ENCODE data around the gene HAUS7.

HAUS7 gene

GRCh38 chrX:153449368-153450113 is 20.8 kb downstream of the HAUS7 start:
- no peak for FAIRE-seq
- DNase-seq (ENCODE audit: insufficient read length) = no peak
- TF ChIP-seq POLR2A (IDR thresholded peaks at IDR 0.05; ENCODE audit: low read depth, low read length) (no peak), POLR2AphosphoS5 (IDR thresholded peaks at IDR 0.05; ENCODE audit: low read depth, low read length) (no peak), TAF1 (IDR thresholded peaks at IDR 0.05; ENCODE audit: borderline replicate concordance, low read depth, low read length) (no peak)

- no peak for FAIRE-seq
- no peak for DNase-seq (ENCODE audit: insufficient read length)
- no peak for TF ChIP-seq POLR2AphosphoS5 (IDR thresholded peaks at IDR 0.05; ENCODE audit: low read depth, low read length)
- TF ChIP-seq TAF1 (IDR thresholded peaks at IDR 0.05; ENCODE audit: borderline replicate concordance, low read depth, low read length) = no peak
- TF ChIP-seq POLR2A (IDR thresholded peaks at IDR 0.05; ENCODE audit: low read depth, low read length) = no peak
Measured at GRCh38 chrX:153448556-153449367, 21.6 kb downstream of the HAUS7 start.

GRCh38 chrX:153447581-153447960 is 22.8 kb downstream of the HAUS7 start:
- TF ChIP-seq TAF1 (IDR thresholded peaks at IDR 0.05; ENCODE audit: borderline replicate concordance, low read depth, low read length) (no peak), POLR2AphosphoS5 (IDR thresholded peaks at IDR 0.05; ENCODE audit: low read depth, low read length) (no peak), POLR2A (IDR thresholded peaks at IDR 0.05; ENCODE audit: low read depth, low read length) (no peak)
- no peak for FAIRE-seq

GRCh38 chrX:153446950-153447580 is 23.3 kb downstream of the HAUS7 start:
- TF ChIP-seq TAF1 (IDR thresholded peaks at IDR 0.05; ENCODE audit: borderline replicate concordance, low read depth, low read length) (no peak), POLR2A (IDR thresholded peaks at IDR 0.05; ENCODE audit: low read depth, low read length) (no peak), POLR2AphosphoS5 (IDR thresholded peaks at IDR 0.05; ENCODE audit: low read depth, low read length) (no peak)
- FAIRE-seq = no peak

More at GRCh38 chrX:153447581-153447960, 22.8 kb downstream of the HAUS7 start:
- no peak for DNase-seq (ENCODE audit: insufficient read length)

GRCh38 chrX:153446636-153446936 is 23.8 kb downstream of the HAUS7 start:
- no peak for FAIRE-seq
- TF ChIP-seq POLR2A (IDR thresholded peaks at IDR 0.05; ENCODE audit: low read depth, low read length) = no peak
- no peak for TF ChIP-seq TAF1 (IDR thresholded peaks at IDR 0.05; ENCODE audit: borderline replicate concordance, low read depth, low read length)
- no peak for TF ChIP-seq POLR2AphosphoS5 (IDR thresholded peaks at IDR 0.05; ENCODE audit: low read depth, low read length)

More at GRCh38 chrX:153446950-153447580, 23.3 kb downstream of the HAUS7 start:
- DNase-seq (ENCODE audit: insufficient read length) = no peak

GRCh38 chrX:153445856-153446635 is 24.3 kb downstream of the HAUS7 start, which contains the start of gene TREX2:
TREX2 (minus strand) TSS chrX:153446056; CDS start chrX:153445430, 626 bp downstream.
- TF ChIP-seq TAF1 (IDR thresholded peaks at IDR 0.05; ENCODE audit: borderline replicate concordance, low read depth, low read length) (no peak), POLR2AphosphoS5 (IDR thresholded peaks at IDR 0.05; ENCODE audit: low read depth, low read length) (no peak), POLR2A (IDR thresholded peaks at IDR 0.05; ENCODE audit: low read depth, low read length) (no peak)
- FAIRE-seq (no peak), DNase-seq (ENCODE audit: insufficient read length) (no peak)

More at GRCh38 chrX:153446636-153446936, 23.8 kb downstream of the HAUS7 start:
- DNase-seq (ENCODE audit: insufficient read length) = no peak

GRCh38 chrX:153445106-153445855 is 25.1 kb downstream of the HAUS7 start:
- no peak for FAIRE-seq
- DNase-seq (ENCODE audit: insufficient read length) = no peak
- TF ChIP-seq TAF1 (IDR thresholded peaks at IDR 0.05; ENCODE audit: borderline replicate concordance, low read depth, low read length) (no peak), POLR2AphosphoS5 (IDR thresholded peaks at IDR 0.05; ENCODE audit: low read depth, low read length) (no peak)

GRCh38 chrX:153444333-153445011 is 25.9 kb downstream of the HAUS7 start:
- DNase-seq (ENCODE audit: insufficient read length) = no peak
- TF ChIP-seq POLR2AphosphoS5 (IDR thresholded peaks at IDR 0.05; ENCODE audit: low read depth, low read length) (no peak), POLR2A (IDR thresholded peaks at IDR 0.05; ENCODE audit: low read depth, low read length) (no peak), TAF1 (IDR thresholded peaks at IDR 0.05; ENCODE audit: borderline replicate concordance, low read depth, low read length) (no peak)
- FAIRE-seq = no peak

GRCh38 chrX:153443476-153444332 is 26.7 kb downstream of the HAUS7 start:
- no peak for TF ChIP-seq POLR2AphosphoS5 (IDR thresholded peaks at IDR 0.05; ENCODE audit: low read depth, low read length)
- no peak for TF ChIP-seq POLR2A (IDR thresholded peaks at IDR 0.05; ENCODE audit: low read depth, low read length)
- no peak for TF ChIP-seq TAF1 (IDR thresholded peaks at IDR 0.05; ENCODE audit: borderline replicate concordance, low read depth, low read length)
- FAIRE-seq (no peak), DNase-seq (ENCODE audit: insufficient read length) (no peak)
